T follicular helper cell (primary cell): ENCODE results near the gene XRCC6.
A peak's percentile ranks its signal among the peaks of the same experiment; 100 is the strongest.
"Not testable (repeated sequence)": the region's sequence is repeated elsewhere in the genome, so short reads cannot be mapped to it uniquely, and the experiment has no call there.

Experiments
- DNase-seq: peaks from one replicate; pipeline ENCODE4 v3.0.0-alpha.2; 2020; ENCODE audit warnings: low read depth

Gene XRCC6

GRCh38 chr22:41598891-41599635 lies 22.0 kb upstream of the XRCC6 start:
- DNase-seq: no peak

- DNase-seq: no peak
These were observed 20.1 kb upstream of the XRCC6 start for GRCh38 chr22:41600976-41601375.

- DNase-seq: peak; percentile 11
These were observed 17.2 kb upstream of the XRCC6 start for GRCh38 chr22:41603873-41604332.

- DNase-seq: no peak
These were observed 12.7 kb upstream of the XRCC6 start for GRCh38 chr22:41608386-41608785.

DNA sequence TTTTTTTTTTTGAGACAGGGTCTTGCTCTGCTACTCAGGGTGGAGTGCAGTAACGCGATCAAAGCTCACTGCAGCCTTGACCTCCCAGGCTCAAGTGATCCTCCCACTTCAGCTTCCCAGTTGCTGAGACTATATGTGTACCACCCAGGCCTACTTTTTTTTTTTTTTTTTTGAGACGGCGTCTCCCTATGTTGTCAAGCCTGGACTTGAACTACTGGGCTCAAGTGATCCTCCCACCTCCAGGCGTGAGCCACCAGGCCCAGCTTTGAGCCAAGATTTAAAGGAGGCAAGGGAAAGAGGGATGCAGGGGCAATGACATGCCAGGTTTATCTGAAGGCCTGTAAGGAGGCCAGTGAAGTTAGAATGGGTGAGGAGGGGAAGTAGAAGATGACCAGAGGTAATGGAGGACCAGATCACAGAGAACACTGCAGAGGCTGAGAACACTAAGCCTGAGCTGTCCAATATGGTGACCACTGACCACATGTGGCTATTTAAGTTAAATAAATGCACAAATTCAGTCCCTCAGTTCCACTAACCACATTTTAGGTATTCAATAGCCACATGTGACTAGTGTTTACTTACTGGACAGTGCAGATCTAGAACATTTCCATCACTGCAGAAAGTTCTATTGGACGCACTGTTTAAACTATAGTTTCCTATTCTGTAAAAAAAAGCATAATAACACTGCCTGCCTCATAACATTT lies 8.3 kb upstream of the XRCC6 start:
- DNase-seq: no peak

DNA sequence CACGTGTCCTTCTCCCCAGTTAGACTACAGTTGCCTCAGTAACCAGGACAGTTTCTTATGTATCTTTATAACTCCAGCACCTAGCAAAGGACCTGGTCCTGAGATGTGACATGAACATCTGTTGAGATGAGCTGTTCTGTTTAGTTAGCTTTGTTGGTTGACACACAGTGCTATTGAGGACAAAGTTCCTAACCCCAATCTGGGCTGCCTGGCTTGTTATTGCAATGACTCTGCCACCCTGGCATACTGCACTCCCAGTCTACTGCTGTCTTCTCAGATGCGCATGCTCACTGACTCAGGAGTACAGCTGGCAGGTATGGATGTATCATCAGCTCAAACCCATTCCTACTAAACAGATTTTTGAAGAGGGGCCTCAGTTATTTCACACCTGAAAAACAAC lies 7.6 kb upstream of the XRCC6 start:
- DNase-seq: no peak

- DNase-seq: peak; percentile 27
These were observed 1.0 kb upstream of the XRCC6 start for GRCh38 chr22:41619979-41620588.

GRCh38 chr22:41620589-41621098 lies 451 bp upstream of the XRCC6 start, which contains the start of gene DESI1:
DESI1 (minus strand) TSS chr22:41621043; CDS start chr22:41620839, 204 bp downstream.
- no peak for DNase-seq

- DNase-seq: no peak
These were observed 750 bp downstream of the XRCC6 start for GRCh38 chr22:41621911-41622179.

GRCh38 chr22:41625577-41625976 lies 4.5 kb downstream of the XRCC6 start:
- DNase-seq: no peak

- DNase-seq: not testable (repeated sequence)
These were observed 10.0 kb downstream of the XRCC6 start for GRCh38 chr22:41631115-41631514.

GRCh38 chr22:41631615-41632014 lies 10.5 kb downstream of the XRCC6 start:
- not testable (repeated sequence) for DNase-seq

DNA sequence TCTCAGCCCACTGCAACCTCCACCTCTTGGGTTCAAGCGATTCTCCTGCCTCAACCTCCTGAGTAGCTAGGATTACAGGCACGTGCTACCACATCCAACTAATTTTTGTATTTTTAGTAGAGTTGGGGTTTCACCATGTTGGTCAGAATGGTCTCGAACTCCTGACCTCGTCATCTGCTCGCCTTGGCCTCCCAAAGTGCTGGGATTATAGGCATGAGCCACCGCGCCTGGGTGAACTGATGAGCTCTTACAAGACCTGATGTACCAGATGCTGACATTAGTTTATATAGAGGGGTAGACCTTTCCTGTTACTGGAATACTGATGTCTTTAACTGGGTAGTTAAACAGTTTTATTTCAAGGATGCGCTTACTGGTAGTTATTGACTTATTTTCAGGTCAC lies 13.5 kb downstream of the XRCC6 start:
- DNase-seq: not testable (repeated sequence)

GRCh38 chr22:41636467-41636866 lies 15.4 kb downstream of the XRCC6 start:
- no peak for DNase-seq

DNA sequence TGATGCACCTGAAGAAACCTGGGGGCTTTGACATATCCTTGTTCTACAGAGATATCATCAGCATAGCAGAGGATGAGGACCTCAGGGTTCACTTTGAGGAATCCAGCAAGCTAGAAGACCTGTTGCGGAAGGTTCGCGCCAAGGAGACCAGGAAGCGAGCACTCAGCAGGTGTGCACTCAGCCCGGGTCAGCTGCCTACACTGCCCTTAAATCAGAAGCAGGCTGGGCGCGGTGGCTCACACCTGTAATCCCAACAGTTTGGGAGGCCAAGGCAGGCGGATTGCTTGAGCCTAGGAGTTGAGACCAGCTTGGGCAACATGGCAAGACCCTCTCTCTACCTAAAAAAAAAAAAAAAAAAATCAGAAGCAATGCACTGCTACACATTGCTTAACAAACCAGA lies 16.5 kb downstream of the XRCC6 start:
- DNase-seq: not testable (repeated sequence)

GRCh38 chr22:41638124-41638523 lies 17.0 kb downstream of the XRCC6 start:
- no peak for DNase-seq

DNA sequence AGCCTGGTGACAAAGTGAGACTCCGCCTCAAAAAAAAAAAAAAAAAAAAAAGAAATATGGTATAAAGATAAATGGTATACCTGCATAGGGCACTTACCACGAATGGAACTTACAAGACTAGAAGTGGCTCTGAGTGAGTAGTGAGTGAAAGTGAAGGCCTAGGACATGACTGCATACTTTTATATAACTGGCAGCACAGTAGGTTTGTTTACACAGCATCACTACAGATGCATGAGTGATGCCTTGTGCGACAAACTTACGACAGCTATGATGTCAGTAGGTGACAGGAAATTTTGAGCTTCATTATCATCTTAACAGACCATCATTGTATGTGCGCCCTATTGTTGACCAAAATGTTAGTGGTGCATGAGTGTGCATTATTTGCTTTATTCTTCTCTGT lies 17.7 kb downstream of the XRCC6 start:
- DNase-seq: no peak

DNA sequence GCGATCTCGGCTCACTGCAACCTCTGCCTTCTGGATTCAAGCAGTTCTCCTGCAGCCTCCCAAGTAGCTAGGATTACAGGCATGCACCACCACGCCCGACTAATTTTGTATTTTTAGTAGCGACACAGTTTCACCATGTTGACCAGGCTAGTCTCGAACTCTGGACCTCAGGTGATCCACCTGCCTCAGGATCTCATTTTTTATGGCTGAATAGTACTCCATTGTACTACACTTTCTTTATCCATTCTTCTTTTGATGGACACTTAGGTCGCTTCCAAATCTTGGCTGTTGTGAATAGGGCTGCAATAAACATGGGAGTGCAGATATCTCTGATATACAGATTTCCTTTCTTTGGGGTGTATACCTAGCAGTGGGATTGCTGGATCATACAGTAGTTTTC lies 20.8 kb downstream of the XRCC6 start:
- DNase-seq: no peak

DNA sequence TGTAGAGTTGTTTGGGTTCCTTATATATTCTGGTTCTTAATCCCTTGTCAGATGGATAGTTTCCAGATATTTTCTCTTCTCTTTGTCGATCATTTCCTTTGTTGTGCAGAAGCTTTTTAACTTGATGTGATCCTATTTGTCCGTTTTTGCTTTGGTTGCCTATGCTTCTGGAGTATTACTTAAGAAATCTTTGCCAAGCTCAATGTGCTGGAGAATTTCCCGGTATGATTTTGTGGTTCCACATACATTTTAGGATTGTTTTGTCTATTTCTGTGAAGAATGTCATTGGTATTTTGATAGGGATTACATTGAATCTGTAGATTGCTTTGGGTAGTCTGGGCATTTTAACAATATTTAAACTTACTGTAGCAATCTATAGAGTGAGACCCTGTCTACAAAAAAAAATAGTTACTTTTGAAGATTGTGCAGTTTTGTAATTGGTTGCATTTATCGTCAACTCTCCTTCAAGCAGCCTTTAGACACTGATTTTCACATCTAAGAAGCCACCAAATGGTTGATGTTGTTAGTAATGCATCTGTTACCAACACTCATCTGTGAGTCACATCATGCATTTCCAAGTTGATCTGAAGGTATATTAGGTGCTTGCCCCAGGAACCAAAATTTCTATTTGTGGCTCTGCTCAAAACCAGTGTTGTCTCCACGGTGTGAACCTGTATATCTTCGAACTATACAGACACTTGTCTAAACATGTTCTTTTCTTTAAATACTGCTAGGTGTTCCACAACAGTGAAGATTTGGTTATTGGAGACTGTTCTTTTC lies 21.4 kb downstream of the XRCC6 start:
- no peak for DNase-seq

GRCh38 chr22:41647771-41648170 lies 26.7 kb downstream of the XRCC6 start:
- DNase-seq: no peak

DNA sequence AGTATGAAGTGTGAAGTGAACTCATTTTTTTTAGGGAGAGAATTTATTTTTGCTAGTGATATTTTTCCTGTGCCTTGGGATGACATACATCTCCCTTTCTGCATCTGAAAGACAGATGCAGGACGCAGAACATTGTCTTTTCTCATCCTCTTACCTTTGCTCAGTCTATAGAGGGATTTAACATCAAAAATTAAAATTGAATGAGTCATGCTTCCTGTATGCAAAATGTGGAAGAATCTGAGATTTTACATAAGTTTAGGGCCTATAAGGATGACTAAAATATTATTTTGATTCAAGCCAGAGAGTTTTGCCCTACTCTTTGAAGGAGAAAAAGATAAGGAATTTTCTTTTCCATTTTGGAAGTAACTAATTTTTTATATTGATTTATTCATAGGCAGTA lies 27.3 kb downstream of the XRCC6 start:
- no peak for DNase-seq

- DNase-seq: no peak
These were observed 29.1 kb downstream of the XRCC6 start for GRCh38 chr22:41650229-41650628.
